ENCODE data around the gene CCDC107. TPM values are rescaled to one million over a fixed set of nuclear protein-coding genes. Genes with fewer than 3 reads are reported as not detected.

The CCDC107 gene
- polyA plus RNA-seq, 3 donors = 35.5 to 121 (median 54.4) TPM

Other genes starting within 250 kb of the CCDC107 start
- 10 to 100 TPM in 2 of 3 donors, 1 to 10 TPM in 1; 5.8 to 18.3 (median 17.1) TPM for gene RUSC2, start 168.2 kb upstream of the CCDC107 start, polyA plus RNA-seq
- gene TESK1, start 53.0 kb upstream of the CCDC107 start, polyA plus RNA-seq = 10 to 100 TPM; 22.6 to 98.7 (median 59.2) TPM
- 1 to 10 TPM; 1.7 to 3.0 (median 1.8) TPM for gene CD72, start 39.9 kb upstream of the CCDC107 start, polyA plus RNA-seq
- gene SIT1, start 7.4 kb upstream of the CCDC107 start, polyA plus RNA-seq = 1 to 10 TPM in 2 of 3 donors, under 1 TPM in 1; 0.58 to 3.3 (median 1.0) TPM
- 10 to 100 TPM in 2 of 3 donors, not detected in 1; 37.0 to 41.8 TPM for gene RMRP, start 273 bp upstream of the CCDC107 start, polyA plus RNA-seq
- under 1 TPM; 0.22 to 0.82 (median 0.66) TPM for gene ARHGEF39, start 6.9 kb downstream of the CCDC107 start, polyA plus RNA-seq
- 10 to 100 TPM in 1 of 3 donors, 1 to 10 TPM in 2; 2.2 to 45.4 (median 7.4) TPM for gene CA9, start 15.6 kb downstream of the CCDC107 start, polyA plus RNA-seq
- gene TPM2, start 31.6 kb downstream of the CCDC107 start, polyA plus RNA-seq = 100 to 1,000 TPM in 2 of 3 donors, 10 to 100 TPM in 1; 59.0 to 552 (median 253) TPM
- 100 to 1,000 TPM in 2 of 3 donors, 10 to 100 TPM in 1; 72.4 to 310 (median 201) TPM for gene TLN1, start 73.9 kb downstream of the CCDC107 start, polyA plus RNA-seq
- gene CREB3, start 74.4 kb downstream of the CCDC107 start, polyA plus RNA-seq = 10 to 100 TPM; 23.1 to 37.0 (median 33.0) TPM
- 10 to 100 TPM; 24.0 to 48.8 (median 36.8) TPM for gene GBA2, start 90.9 kb downstream of the CCDC107 start, polyA plus RNA-seq
- gene RGP1, start 91.0 kb downstream of the CCDC107 start, polyA plus RNA-seq = 10 to 100 TPM in 1 of 3 donors, 1 to 10 TPM in 2; 7.3 to 16.0 (median 9.9) TPM
- under 1 TPM in 2 of 3 donors, not detected in 1; 0.30 to 1.00 TPM for gene MSMP, start 96.0 kb downstream of the CCDC107 start, polyA plus RNA-seq
- 10 to 100 TPM in 2 of 3 donors, 1 to 10 TPM in 1; 4.9 to 27.1 (median 18.3) TPM for gene NPR2, start 133.3 kb downstream of the CCDC107 start, polyA plus RNA-seq
- gene SPAG8, start 154.0 kb downstream of the CCDC107 start, polyA plus RNA-seq = under 1 TPM; 0.78 to 0.90 (median 0.80) TPM
- gene HINT2, start 156.8 kb downstream of the CCDC107 start, polyA plus RNA-seq = 100 to 1,000 TPM in 1 of 3 donors, 10 to 100 TPM in 2; 54.7 to 111 (median 63.3) TPM
- under 1 TPM in 1 of 3 donors, not detected in 2; 0.03 TPM for gene FAM221B, start 170.4 kb downstream of the CCDC107 start, polyA plus RNA-seq
- 1 to 10 TPM; 4.5 to 5.6 (median 5.1) TPM for gene TMEM8B, start 170.9 kb downstream of the CCDC107 start, polyA plus RNA-seq
- not detected for gene OR13J1, start 212.1 kb downstream of the CCDC107 start, polyA plus RNA-seq
- 1 to 10 TPM; 3.6 to 9.4 (median 4.1) TPM for gene HRCT1, start 247.9 kb downstream of the CCDC107 start, polyA plus RNA-seq